SJSA1 (cell line): ENCODE data around the gene IHH. TPM values are rescaled to one million over a fixed set of nuclear protein-coding genes. Genes with fewer than 3 reads are reported as not detected.

ENCODE experiments used
- DNase-seq, 2 experiments: peaks; one replicate each; pipeline ENCODE4 v3.0.0-alpha.2; 2015 to 2020; ENCODE audit warnings: low spot score in 2 of 2, low read depth in 1 of 2
- H3K27ac ChIP-seq: fragments of 250-450 bp; sonication (Bioruptor Pico); 2 replicates; pipeline ENCODE4 v1.5.1; 2020; ENCODE audit warnings: mild to moderate bottlenecking, moderate library complexity
- H3K27me3 ChIP-seq: fragments of 250-450 bp; sonication (Bioruptor Pico); replicated peaks from 2 replicates; pipeline ENCODE4 v1.5.1; 2020; ENCODE audit warnings: mild to moderate bottlenecking, moderate library complexity
- H3K36me3 ChIP-seq: fragments of 250-450 bp; sonication (Bioruptor Pico); 2 replicates; pipeline ENCODE4 v1.5.1; 2020; ENCODE audit warnings: mild to moderate bottlenecking
- H3K4me1 ChIP-seq: fragments of 250-450 bp; sonication (Bioruptor Pico); replicated peaks from 2 replicates; pipeline ENCODE4 v1.6.1; 2021; ENCODE audit warnings: mild to moderate bottlenecking
- H3K4me3 ChIP-seq: fragments of 250-450 bp; sonication (Bioruptor Pico); 2 replicates; pipeline ENCODE4 v1.5.1; 2020; ENCODE audit warnings: mild to moderate bottlenecking
- H3K9me3 ChIP-seq: fragments of 250-450 bp; sonication (Bioruptor Pico); replicated peaks from 2 replicates; pipeline ENCODE4 v1.5.1; 2020; ENCODE audit warnings: mild to moderate bottlenecking
- total RNA-seq: library from RNA; depleted of rRNA; stranded (reverse); fragments of >200 nt; shearing (Covaris generic); gene quantifications from 2 replicates; pipeline ENCODE4 v1.2.3, GENCODE V29; 2014; rRNA removed

The IHH gene
- total RNA-seq, 1 experiment from 2014 or later = 0.05 TPM

- DNase-seq = no peak
- no peak overlapping the region for H3K4me3 ChIP-seq
- no peak overlapping the region for H3K27ac ChIP-seq
- H3K4me1 ChIP-seq = no peaks in the 10 kb centered on the region
- peaks cover 9% of the 10 kb centered on the region for H3K27me3 ChIP-seq
- no peaks in the 10 kb centered on the region for H3K9me3 ChIP-seq
- no peaks in the 10 kb centered on the region for H3K36me3 ChIP-seq
Measured at GRCh38 chr2:219010162-219010756, 50.5 kb downstream of the IHH start.

GRCh38 chr2:219009294-219009693 lies 51.4 kb downstream of the IHH start:
- H3K9me3 ChIP-seq = no peaks in the 10 kb centered on the region
- no peak for DNase-seq
- no peak overlapping the region for H3K27ac ChIP-seq
- H3K4me3 ChIP-seq = no peak overlapping the region
- no peaks in the 10 kb centered on the region for H3K36me3 ChIP-seq
- H3K4me1 ChIP-seq = no peaks in the 10 kb centered on the region
- peaks cover 12% of the 10 kb centered on the region for H3K27me3 ChIP-seq

Other genes with a start within 250 kb of the IHH start
- not detected in 2 replicates for gene PRKAG3, start 229.1 kb downstream of the IHH start, total RNA-seq
- gene WNT6, start 201.1 kb downstream of the IHH start, total RNA-seq = not detected in 2 replicates
- gene WNT10A, start 180.1 kb downstream of the IHH start, total RNA-seq = not detected in 2 replicates
- gene CDK5R2, start 101.3 kb downstream of the IHH start, total RNA-seq = not detected in 2 replicates
- gene FEV, start 75.7 kb downstream of the IHH start, total RNA-seq = not detected in 2 replicates
- not detected in 2 replicates for gene CRYBA2, start 67.5 kb downstream of the IHH start, total RNA-seq
- gene CFAP65, start 19.4 kb downstream of the IHH start, total RNA-seq = not detected in 2 replicates
- 13.0 and 15.4 TPM in 2 replicates for gene NHEJ1, start 99.9 kb upstream of the IHH start, total RNA-seq
- gene SLC23A3, start 109.1 kb upstream of the IHH start, total RNA-seq = 0.13 TPM in 1 of 2 replicates, not detected in the other
- 26.1 and 33.8 TPM in 2 replicates for gene CNPPD1, start 116.0 kb upstream of the IHH start, total RNA-seq
- gene RETREG2, start 117.4 kb upstream of the IHH start, total RNA-seq = 37.6 and 45.8 TPM in 2 replicates
- 42.7 and 50.1 TPM in 2 replicates for gene ZFAND2B, start 145.9 kb upstream of the IHH start, total RNA-seq
- 19.1 and 22.2 TPM in 2 replicates for gene ABCB6, start 158.0 kb upstream of the IHH start, total RNA-seq
- 29.8 and 45.8 TPM in 2 replicates for gene ATG9A, start 168.7 kb upstream of the IHH start, total RNA-seq
- gene ANKZF1, start 168.9 kb upstream of the IHH start, total RNA-seq = 13.9 and 15.2 TPM in 2 replicates
- gene GLB1L, start 184.5 kb upstream of the IHH start, total RNA-seq = 0.53 and 3.6 TPM in 2 replicates
- gene STK16, start 184.6 kb upstream of the IHH start, total RNA-seq = 13.2 and 18.6 TPM in 2 replicates
- not detected in 2 replicates for gene TUBA4B, start 192.3 kb upstream of the IHH start, total RNA-seq
- gene TUBA4A, start 193.0 kb upstream of the IHH start, total RNA-seq = 0.45 TPM in 1 of 2 replicates, not detected in the other
- gene DNAJB2, start 218.4 kb upstream of the IHH start, total RNA-seq = 35.5 and 57.8 TPM in 2 replicates
- gene PTPRN, start 248.5 kb upstream of the IHH start, total RNA-seq = 4.2 and 4.9 TPM in 2 replicates